ENCODE data around the gene DUSP16. TPM values are rescaled to one million over a fixed set of nuclear protein-coding genes. Genes with fewer than 3 reads are reported as not detected.
A peak's percentile ranks its signal among the peaks of the same experiment; 100 is the strongest.

The DUSP16 gene
- total RNA-seq, 2 donors from 2014 or later: 9.6 to 18.7 TPM

DNA sequence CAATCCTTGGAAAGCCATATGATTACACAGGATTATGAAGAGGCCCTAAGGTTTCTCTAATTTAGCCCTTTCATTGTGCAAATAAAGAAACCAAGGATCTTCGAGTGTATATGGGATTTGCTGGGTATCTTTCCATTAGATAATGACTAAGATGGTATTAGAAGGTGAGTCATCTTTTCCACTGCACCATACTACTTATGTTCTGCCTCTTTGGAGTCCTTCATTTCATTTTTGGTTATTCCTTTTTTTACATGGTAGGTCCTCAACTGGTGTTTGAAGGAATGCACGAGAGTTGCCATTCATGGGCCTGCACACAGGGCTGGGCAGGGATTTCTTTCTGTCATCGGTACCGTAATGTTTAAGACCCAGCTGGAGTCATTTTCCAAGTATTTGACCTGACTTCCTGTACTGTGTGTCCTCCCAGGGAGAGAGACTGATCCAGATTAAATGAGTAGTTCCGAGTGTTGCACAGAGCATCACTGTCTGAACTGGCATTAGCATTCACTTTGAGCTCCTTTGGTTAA lies 120.1 kb downstream of the DUSP16 start:
- Histone ChIP-seq H3K4me3 (no peak overlapping the region), H3K27ac (peak overlapping the region; percentile 54 to 59), H3K9me3 (no peaks in the 10 kb centered on the region), H3K4me1 (peaks cover 0 to 32% of the 10 kb centered on the region in 2 donors), H3K27me3 (no peaks in the 10 kb centered on the region), H3K36me3 (no peaks in the 10 kb centered on the region)
- DNase-seq (ENCODE audit: low spot score): no peak
- TF ChIP-seq, protein P1, sequence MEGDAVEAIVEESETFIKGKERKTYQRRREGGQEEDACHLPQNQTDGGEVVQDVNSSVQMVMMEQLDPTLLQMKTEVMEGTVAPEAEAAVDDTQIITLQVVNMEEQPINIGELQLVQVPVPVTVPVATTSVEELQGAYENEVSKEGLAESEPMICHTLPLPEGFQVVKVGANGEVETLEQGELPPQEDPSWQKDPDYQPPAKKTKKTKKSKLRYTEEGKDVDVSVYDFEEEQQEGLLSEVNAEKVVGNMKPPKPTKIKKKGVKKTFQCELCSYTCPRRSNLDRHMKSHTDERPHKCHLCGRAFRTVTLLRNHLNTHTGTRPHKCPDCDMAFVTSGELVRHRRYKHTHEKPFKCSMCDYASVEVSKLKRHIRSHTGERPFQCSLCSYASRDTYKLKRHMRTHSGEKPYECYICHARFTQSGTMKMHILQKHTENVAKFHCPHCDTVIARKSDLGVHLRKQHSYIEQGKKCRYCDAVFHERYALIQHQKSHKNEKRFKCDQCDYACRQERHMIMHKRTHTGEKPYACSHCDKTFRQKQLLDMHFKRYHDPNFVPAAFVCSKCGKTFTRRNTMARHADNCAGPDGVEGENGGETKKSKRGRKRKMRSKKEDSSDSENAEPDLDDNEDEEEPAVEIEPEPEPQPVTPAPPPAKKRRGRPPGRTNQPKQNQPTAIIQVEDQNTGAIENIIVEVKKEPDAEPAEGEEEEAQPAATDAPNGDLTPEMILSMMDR (IDR thresholded peaks at IDR 0.05): no peak

DNA sequence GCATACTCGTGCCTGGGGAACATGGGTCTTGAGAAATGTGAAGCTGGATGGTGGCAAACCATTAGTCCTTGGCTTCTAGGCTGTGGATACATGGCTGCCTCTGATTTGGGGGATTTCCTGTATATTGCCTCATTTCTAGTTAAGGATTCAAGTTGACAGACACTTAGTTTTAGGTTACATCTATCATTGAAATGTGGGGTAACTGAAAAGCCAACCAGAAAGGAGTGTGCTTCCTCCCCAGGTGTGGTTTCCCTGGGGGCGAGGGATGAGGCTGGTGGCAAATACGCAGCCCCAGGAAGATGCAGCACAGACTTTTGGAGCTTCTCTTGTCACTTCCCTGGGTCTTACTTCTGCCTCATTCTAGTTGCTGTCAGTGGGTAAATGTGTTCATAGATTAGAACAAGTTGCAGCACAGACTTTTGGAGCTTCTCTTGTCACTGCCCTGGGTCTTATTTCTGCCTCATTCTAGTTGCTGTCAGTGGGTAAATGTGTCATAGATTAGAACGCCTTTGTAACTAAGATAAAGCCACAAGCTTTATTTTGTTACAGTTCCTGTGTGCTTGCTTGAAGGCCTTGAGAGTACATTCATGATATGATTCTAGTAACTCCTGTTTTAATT lies 120.7 kb downstream of the DUSP16 start:
- DNase-seq (ENCODE audit: low spot score): no peak
- TF ChIP-seq, protein P1 (IDR thresholded peaks at IDR 0.05): no peak
- Histone ChIP-seq H3K4me1 (peaks cover 0 to 32% of the 10 kb centered on the region in 2 donors), H3K9me3 (no peaks in the 10 kb centered on the region), H3K27ac (peak overlapping the region; percentile 41 to 59), H3K27me3 (no peaks in the 10 kb centered on the region), H3K4me3 (no peak overlapping the region), H3K36me3 (no peaks in the 10 kb centered on the region)

DNA sequence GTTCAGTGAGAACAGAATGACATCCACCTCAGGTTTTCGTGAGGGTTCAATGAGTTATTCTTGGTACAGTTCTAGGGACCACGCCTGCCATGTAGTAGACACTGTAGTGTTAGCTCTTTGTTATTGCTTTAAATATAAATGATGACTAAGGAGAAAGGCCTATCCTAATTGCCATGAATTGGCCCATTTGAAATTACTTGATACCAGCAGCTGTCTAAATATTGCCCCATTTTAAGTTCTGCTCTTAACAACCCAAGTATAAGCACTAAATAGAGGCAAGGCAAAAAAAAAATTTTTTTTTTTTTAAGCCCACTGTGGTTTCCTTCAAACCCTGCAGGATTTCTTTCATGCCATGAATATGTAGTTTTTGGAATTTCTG lies 121.2 kb downstream of the DUSP16 start:
- DNase-seq (ENCODE audit: low spot score): no peak
- no peaks in the 10 kb centered on the region for H3K36me3 ChIP-seq
- H3K9me3 ChIP-seq: no peaks in the 10 kb centered on the region
- no peaks in the 10 kb centered on the region for H3K27me3 ChIP-seq
- TF ChIP-seq, protein P1 (IDR thresholded peaks at IDR 0.05): no peak
- H3K27ac ChIP-seq: peak overlapping the region; percentile 41 to 59
- H3K4me3 ChIP-seq: no peak overlapping the region
- peaks cover 0 to 32% of the 10 kb centered on the region in 2 donors for H3K4me1 ChIP-seq

DNA sequence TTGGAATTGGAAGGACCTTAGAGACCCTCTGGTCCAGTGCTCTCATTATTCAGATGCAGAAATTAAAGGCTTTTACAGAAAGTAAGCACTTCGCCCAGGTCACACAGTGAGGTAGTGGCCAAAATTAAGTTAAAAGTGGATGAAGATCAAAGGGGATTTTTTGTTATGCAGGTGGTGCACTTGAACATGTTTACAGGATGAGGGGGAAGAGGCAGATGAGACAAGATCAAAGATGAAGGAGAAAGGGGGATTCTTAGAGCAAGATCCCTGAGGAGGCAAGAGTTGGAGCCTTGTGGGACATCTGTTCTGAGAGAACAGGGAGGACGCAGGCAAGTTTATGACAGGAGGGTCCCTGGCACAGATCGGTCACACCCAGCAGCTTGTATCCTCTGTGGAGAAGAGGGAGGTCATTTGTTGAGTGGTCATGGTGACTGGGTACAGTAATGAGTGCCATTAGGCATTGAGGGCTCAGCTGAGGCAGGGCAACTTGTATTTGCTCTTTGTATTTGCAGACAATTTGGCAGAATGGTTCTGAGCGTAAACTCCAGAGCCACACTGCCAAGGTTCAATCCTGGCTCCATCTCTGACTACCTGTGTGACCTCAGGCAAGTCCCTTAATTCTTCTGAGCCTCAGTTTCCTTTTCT lies 121.8 kb downstream of the DUSP16 start:
- DNase-seq (ENCODE audit: low spot score): no peak
- H3K4me1 ChIP-seq: peaks cover 0 to 32% of the 10 kb centered on the region in 2 donors
- H3K4me3 ChIP-seq: no peak overlapping the region
- no peaks in the 10 kb centered on the region for H3K27me3 ChIP-seq
- H3K9me3 ChIP-seq: no peaks in the 10 kb centered on the region
- TF ChIP-seq, protein P1 (IDR thresholded peaks at IDR 0.05): no peak
- no peaks in the 10 kb centered on the region for H3K36me3 ChIP-seq
- H3K27ac ChIP-seq: peak overlapping the region in 1 of 2 donors; percentile 59

DNA sequence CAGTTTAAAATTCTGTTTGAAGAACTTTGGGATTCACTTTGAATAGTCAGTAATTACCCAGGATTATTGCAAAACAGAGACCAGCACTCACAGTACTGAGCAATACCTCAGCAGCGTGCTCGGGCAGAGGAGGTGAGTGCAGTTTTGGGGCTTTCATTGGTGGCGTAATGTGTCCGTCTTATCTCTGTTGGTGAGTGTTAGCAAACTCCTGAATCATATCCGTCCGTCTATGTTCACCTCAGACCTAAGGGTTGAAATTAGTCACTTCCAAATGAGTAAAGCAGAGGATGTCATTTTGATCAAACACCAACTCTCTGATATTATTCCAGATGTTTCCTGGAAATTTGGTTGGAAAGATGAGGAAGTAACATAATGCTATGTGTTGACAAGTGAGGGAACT lies 123.0 kb downstream of the DUSP16 start:
- H3K9me3 ChIP-seq: no peaks in the 10 kb centered on the region
- no peak for DNase-seq (ENCODE audit: low spot score)
- no peak overlapping the region for H3K4me3 ChIP-seq
- TF ChIP-seq, protein P1 (IDR thresholded peaks at IDR 0.05): no peak
- H3K4me1 ChIP-seq: peaks cover 0 to 32% of the 10 kb centered on the region in 2 donors
- no peak overlapping the region for H3K27ac ChIP-seq
- H3K36me3 ChIP-seq: no peaks in the 10 kb centered on the region
- H3K27me3 ChIP-seq: no peaks in the 10 kb centered on the region

Data from right atrium auricular region (tissue), 2 donors.